Amniotic epithelial cell (primary cell): ENCODE data around the gene SLC38A9.
"Not testable (repeated sequence)": the region's sequence is repeated elsewhere in the genome, so short reads cannot be mapped to it uniquely, and the experiment has no call there.

Source experiments
- DNase-seq: peaks from one replicate; pipeline ENCODE4 v3.0.0-alpha.2; 2010; ENCODE audit warnings: low read depth

Gene SLC38A9

DNA sequence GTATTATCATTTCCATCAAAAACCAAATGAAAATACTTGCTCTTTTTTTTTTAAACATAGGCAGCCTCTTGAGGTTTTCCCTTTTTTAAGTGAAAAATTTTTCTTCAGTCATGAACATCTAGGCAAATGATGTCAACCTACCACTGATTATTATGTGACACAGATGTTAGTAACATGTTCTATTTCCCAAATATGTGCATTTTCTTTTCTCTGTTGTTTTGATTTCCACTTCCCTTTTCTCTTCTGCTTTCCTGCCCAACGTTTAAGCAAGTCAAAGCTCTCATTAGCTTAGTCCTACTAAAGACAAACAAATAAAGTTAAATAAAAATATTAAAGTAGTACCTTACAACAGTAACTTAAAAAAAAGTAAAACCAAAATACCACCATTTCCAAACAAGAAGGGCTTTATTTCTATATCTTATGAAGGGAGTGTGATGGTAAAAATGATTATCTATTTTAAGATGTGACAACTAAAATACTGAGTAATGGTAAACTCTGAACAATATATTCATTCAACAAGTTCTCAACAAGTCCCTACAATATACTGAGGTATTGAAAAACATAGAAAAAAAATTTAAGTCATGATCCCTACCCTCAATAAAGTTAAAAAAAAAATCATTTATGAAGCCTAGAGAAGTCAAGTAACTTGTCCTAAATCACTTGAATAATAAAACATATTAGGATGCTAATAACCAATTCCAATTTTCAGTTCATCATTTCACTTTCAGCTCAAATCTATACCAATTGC is 9.4 kb downstream of the SLC38A9 start:
- no peak for DNase-seq

DNA sequence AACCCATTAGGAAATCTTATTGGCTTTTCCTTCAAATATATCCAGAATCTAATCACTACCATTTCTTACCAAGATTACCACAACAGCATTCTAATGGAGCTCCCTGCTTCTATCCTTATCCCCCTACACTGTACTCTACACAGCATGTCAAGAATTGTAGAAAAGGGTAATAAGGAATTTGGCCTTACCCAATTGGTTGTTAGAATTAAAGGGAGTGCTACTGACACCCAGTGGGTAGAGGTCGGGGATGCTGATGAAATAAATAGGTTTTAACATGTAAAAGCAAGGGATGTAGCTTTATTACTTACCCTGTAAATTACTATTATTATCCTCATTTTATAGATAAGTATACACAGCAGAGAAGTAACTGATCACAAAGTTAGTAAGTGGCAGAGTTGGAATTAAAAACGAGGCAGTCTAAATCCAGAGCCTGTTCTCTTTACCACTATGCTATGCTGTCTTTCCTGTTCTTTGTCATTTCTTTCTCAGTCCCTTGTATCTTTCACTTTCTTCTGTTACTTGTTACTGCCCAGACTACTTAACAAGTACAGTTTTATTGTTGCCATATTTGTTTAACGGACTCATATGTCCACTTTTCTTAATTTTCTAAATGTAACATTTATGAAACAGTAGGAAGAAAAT is 10.5 kb downstream of the SLC38A9 start:
- DNase-seq, result no peak

DNA sequence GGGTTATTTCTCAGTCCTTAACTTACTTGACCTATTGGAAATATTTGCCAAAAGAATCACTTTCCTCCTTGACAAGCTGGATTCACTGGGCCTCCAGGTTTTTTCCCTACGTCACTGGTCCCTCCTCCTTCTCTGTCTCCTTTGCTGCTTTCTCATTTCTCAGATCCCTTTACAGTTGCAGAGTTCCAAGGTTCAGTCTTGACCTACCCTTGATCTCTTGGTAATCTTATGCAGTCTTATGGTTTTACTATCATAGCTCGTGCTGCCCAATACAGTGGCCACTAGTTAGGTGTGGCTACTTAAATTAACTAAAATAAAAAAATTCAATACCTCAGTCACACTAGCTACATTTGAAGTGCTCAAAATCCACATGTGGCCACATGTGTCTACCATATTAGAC is 11.4 kb downstream of the SLC38A9 start:
- no peak for DNase-seq

DNA sequence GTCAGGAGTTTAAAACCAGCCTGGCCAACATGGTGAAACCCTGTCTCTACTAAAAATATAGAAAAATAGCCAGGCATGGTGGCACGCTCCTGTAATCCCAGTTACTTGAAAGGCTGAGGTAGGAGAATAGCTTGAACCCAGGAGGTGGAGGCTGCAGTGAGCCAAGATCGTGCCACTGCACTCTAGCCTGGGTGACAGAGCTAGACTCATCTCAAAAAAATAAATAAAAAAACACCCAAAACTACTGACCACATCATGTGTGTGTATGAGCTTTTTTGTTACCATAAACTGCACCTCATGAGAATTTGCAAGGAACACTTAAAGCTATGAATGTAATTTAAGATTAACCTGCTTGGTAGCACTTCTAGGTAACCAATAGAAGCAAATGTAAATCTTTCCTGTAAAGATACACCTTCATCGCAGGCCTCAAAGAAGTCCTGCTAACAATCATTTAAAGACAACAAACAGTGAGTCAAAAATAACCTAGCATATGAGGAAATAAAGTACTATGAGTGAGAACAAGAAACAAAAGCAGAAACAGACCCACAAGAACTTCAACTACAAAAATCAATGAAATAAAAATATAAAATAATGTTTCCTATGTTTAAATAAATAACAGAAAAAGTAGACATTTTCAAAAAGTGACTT is 13.0 kb downstream of the SLC38A9 start:
- DNase-seq, result no peak

DNA sequence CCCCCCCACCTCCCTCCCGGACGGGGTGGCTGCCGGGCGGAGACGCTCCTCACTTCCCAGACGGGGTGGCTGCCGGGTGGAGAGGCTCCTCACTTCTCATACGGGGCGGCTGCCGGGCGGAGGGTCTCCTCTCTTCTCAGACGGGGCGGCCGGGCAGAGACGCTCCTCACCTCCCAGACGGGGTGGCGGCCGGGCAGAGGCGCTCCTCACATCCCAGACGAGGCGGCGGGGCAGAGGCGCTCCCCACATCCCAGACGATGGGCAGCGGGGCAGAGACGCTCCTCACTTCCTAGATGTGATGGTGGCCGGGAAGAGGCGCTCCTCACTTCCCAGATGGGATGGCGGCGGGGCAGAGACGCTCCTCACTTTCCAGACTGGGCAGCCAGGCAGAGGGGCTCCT is 15.4 kb downstream of the SLC38A9 start:
- DNase-seq, result not testable (repeated sequence)

DNA sequence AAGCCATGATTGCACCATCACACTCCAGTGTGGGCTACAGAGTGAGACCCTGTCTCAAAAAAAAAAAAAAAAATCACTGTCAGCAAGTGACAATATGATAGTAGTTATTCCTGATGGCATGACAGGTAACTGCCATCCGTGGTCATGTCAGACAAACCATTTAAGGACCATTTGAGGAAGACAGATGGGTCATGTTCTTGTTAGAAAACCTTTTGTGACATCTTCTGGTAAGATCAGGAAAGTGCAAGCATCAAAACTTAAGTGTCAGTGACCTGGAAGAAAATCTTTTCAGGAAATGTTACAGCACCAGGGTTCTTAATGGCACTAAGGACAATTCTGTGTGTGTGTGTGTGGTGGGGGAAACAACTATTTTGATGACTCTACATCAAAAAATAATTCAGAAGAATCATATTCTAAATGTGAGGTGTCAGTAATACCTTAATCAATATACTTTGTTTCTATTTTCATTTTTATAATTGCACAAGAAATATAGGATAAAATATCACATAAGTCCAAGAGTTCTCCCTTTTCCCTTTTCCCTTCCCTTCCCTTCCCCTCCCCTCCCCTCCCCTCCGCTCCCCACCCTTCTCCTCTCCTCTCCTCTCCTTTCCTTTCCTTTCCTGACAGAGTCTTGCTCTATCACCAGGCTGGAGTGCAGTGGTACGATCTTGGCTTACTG is 17.8 kb downstream of the SLC38A9 start:
- DNase-seq, result peak; percentile 60

DNA sequence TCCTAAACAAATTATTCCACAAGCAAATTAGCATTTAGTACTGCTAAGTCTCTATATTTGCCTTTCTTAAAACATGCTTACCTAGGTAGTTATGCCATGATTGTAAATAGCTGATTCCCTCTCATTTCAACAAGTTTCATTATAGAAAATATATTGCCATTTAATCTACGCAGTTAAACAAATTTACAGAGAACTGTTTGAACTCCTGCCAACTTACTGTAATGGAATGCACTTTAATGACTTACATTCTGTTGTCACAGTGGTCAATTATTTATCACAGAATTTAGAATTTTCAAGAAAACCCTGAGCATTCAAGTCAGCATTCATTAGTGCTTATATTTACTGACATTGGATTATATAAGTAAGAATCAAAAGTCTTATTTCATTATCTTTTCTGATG is 19.6 kb downstream of the SLC38A9 start:
- no peak for DNase-seq

DNA sequence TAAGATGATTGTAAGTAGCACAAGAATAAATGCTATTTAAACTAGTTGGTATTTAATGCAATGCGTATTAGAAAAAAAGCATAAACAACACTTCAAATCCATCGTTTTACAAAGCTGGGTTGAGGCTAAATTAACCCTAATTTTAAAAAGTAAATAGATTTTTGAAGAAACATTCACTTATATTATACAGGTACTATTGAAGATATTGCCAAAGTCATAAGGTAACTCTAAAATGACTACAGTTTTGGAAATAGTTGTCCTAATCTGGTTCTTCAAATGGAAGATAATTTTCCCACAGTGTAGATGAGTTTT is 20.1 kb downstream of the SLC38A9 start:
- no peak for DNase-seq

DNA sequence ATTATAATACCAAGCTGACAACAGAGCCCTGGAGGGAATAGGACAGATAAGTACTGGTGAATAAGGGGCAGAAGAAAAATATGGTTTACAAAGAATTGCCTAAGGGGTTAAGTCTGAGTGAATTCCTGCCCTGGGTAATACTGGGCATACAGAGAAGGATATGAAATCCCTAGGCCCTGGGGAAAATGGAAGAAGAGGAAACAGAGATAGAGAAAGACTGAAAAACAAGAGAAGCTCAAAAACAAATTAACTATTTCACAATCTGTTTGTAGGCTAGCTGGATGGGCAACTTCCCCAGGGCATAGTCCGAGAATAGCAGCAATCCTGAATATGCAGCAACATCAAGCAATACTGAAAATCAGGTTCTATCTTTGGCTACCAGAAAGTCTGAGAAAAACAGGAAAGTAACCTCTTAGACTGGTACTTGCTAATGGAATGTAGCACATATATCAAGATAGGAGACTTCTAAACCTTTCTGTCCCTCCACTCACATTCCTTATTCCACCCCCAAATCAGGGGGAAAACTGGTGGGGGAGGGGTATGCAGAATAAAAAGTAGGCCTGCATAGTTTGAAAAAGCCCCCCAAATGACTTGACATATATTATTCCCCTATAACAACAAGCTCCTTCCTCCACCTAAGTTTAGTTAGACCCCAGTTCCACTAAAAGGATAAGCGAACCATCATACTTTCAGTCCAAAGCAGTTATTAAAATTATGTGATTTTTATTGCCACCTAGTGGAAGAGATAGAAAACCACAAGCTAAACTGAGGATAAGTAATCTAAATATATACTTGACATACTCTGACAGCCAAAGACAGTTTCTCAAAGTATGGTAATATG is 20.6 kb downstream of the SLC38A9 start:
- peak; percentile 63 for DNase-seq

DNA sequence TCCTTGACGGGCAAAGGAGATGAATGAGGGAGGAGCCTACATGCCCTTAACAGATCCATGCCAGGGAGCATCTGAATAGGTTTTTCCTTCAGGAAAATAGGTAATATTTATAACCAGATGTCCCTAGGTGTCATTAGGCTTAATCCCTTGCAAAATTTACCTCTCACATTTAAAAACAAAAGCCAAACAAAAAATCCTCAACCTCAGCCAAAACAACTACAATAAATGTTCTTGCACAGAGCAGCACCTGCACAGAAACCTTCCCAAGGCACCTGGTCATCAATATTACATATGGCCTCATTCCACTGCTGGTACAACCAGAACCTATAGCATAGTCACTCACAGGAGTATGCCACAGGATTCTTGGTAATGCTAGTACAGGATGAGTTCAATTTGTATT is 30.1 kb downstream of the SLC38A9 start:
- no peak for DNase-seq

DNA sequence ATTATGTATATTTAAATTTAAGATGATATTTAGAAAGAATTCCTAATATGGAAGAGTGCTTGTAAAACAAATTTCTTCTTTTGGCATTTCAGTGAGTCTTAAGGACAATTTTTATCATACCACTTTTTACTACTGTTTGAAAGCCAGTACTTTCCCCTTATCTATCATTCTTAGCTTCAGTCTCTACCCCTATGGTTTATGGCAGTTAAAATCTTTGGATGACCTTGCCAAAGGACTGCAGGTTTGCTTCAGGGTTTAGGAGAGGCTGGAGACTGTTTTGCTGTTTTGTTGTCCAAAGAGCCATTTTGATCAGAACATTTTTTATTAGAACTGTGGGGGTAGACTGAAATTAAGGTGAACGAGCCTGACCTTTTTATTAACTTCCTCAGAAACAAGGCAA is 30.8 kb downstream of the SLC38A9 start:
- DNase-seq, result no peak

DNA sequence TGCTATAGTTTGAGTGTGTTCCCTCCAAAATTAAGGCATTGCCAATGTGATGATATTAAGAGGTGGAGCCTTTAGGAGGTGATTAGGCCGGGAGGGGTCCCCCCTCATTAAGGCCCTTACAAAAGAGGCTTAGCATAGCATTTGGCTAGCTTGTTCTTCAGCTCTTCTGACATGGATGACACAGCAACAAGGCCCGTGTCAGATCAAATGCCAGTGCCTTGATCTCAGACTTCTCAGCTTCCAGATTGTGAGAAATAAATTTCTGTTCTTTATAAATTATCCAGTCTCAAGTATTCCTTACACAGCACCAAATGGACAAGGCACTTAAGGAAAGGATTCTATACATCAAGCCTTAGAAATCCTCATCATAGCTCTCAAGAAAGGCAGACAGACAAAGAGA is 31.8 kb downstream of the SLC38A9 start:
- no peak for DNase-seq

DNA sequence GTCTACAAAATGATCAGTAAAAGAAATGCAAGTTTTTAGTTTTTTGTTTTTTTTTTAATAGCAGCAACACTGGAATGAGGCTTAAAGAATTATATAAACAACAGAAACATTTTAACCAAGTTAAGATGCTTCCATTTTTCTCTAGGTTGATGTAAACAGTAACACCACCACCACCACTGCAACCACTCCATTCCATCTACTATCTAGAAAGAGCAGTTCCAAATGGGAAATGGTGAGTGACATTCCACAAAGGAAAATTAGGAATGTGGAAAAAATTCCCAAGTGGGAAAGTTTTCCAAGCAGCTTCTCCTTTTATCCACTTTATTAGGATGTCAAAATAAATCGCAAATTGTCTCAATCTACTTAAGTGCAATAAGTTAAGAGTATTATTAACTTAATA is 32.6 kb downstream of the SLC38A9 start:
- DNase-seq, result no peak

DNA sequence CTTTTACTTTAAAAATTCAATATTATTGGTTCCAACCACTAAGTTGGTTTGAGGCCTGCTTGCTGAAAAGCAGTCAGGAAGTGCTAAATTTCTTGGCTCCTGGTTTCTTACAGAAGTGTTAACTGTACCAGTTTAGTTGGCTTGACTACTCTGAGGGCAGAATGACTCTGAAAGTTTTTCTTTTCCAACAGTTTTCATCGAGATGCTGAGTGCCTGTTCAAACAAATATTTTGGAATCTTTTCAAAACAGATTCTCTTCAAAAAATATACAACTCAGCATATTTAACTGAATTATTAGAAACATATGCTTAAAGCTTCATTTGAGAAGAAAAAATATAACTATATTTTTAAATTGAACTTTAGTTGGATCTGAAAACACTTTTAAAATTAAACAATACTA is 37.0 kb downstream of the SLC38A9 start:
- no peak for DNase-seq

DNA sequence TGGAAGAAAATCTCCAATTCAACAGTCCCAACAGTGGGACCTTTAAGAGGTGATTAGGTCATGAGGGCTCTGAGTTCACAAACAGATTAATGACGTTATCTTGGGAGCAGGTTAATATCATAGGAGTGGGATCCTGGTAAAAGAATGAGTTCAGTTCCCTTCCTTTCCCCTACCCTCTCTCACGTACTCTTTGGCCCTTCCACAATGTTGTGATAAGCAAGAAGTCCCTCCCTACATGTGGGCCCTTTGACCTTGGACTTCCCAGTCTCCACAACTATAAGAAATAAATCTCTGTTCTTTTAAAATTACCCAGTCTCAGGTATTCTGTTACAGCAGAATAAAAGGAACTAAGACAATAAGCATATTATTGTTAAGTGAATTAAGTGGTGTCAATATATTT is 37.8 kb downstream of the SLC38A9 start:
- DNase-seq, result no peak

DNA sequence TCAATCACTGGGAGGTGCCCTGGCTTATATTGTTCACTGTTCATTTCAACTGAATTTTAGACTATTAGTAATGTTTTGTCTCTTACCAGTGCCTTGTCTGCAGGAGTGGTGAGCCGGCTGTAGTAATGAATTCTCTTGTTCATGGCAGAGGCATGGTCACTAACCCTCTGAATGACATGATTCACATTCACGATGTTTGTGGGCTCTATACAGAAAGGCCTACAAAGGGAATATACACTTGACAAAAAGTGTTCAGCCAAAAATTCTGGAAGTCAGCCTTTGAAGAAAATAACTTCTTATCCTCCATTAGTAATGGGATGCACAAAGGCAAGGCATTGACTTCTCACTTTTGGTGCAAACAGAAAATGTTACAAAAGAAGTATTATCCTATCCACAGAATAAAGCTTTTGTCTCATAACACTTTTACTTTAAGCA is 39.6 kb downstream of the SLC38A9 start:
- no peak for DNase-seq

DNA sequence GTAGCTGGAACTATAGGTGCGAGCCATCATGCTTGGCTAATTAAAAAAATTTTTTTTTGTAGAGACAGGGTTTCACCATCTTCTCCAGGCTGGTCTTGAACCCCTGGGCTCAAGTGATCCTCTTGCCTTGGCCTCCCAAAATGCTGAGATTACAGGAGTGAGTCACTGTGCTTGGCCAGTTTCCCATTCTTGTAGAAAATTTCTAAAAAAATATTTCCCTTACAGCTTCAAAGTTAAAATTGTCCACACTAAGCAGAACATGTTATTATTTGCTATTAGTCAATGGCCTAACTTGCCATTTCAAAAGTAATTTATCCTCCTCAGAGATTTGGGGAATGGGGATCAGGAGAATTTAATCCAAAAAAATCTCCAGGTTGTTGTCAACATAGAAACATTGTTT is 40.1 kb downstream of the SLC38A9 start:
- no peak for DNase-seq

DNA sequence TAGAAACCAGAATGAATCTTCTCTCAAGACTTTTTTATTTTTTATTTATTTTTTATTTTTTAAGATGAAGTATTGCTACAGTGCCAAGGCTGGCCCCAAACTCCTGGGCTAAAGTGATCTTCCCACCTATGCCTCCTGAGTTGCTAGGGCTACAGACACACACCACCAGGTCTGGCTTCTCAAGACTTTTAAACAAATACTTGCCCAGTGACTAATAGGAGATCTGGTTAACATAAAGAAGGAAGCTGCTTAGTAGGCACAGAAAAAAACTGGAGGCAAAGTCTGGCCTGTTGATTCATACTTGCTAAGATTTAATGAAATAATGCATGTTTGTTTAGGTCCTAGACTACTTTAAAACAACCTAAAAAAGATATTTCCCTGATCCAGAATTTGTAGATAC is 43.8 kb downstream of the SLC38A9 start:
- DNase-seq, result peak; percentile 95

DNA sequence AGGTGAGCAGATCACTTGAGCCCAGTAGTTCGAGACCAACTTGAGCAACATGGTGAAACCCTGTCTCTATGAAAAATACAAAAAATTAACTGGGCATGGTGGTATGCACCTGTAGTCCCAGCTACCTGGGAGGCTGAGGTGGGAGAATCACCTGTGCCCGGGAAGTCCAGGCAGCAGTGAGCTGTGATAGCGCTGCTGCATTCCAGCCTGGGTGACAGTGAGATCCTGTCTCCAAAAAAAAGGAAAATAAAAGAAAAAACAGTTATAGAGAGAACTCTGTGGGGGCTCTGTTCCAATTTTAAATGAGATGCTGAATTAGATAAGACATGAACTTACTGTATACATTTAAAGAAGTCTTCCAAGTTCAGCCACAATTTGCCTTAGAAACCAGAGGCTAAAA is 44.2 kb downstream of the SLC38A9 start:
- no peak for DNase-seq

DNA sequence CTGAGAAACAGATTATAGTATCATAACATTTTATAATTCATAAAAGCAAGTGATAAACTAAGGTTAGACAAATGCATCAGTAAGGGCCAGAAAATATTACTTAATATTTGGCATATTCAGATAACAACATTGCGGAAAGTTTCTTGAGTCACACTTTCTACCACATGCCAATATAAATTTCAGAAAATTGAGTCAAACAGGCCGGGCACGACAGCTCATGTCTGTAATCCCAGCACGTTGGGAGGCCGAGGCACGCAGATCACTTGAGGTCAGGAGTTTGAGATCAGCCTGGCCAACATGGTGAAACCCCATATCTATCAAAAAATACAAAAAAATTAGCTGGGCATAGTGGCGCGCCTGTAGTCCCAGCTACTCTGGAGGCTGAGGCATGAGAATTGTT is 47.1 kb downstream of the SLC38A9 start:
- peak; percentile 76 for DNase-seq

DNA sequence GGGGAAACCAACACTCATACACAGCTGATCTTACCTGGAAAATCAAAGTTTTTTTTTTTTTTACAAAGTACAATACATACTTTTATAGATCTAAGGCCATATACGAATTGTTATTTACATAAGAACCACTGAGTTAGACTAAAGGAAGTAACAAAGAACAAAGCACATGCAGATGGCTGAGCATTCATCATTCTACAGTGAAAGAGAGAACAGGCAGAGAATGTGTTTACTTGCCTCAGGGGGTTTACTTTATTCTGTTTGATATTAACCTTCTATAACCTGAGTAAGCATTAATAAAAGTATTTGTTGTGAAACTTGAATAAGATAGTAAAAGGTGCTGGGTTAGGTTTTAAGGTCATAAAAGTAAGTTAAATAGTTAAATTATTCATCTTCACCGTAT is 54.7 kb downstream of the SLC38A9 start:
- no peak for DNase-seq

DNA sequence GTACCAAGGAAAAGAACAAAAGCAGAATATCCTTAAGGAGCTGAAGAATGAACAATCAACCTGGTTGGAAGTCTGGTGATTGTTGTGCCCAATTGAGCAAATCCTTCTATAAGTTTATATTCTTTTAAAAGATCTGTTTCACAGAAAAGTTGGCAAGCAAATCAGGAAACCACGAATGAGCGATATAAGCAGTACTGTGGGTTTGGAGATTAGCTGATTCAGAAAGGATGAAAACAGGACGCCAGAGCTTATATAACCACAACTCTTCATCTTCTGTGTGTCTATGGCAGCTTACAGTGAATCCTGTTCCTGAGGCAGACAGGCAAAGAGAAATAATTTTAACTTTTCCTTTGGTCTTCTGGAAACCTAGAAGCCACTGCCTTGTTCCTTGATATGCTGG is 61.7 kb downstream of the SLC38A9 start:
- peak; percentile 97 for DNase-seq
